Measurements from ENCODE around the gene SLAIN1.

The SLAIN1 gene

GRCh38 chr13:77751513-77752456 is 54.3 kb downstream of the SLAIN1 start:
- peak; percentile 25 for DNase-seq (ENCODE audit: low spot score)

GRCh38 chr13:77752512-77753069 is 55.1 kb downstream of the SLAIN1 start:
- no peak for DNase-seq (ENCODE audit: low spot score)

- no peak for DNase-seq (ENCODE audit: low spot score)
Observed at GRCh38 chr13:77760893-77761292, 63.4 kb downstream of the SLAIN1 start.

GRCh38 chr13:77767413-77767812 is 69.9 kb downstream of the SLAIN1 start:
- DNase-seq (ENCODE audit: low spot score) = no peak

- no peak for DNase-seq (ENCODE audit: low spot score)
Observed at GRCh38 chr13:77774181-77774580, 76.7 kb downstream of the SLAIN1 start.

GRCh38 chr13:77776704-77777103 is 79.2 kb downstream of the SLAIN1 start:
- DNase-seq (ENCODE audit: low spot score) = no peak

- no peak for DNase-seq (ENCODE audit: low spot score)
Observed at GRCh38 chr13:77779552-77780272, 82.2 kb downstream of the SLAIN1 start.

GRCh38 chr13:77781808-77782207 is 84.3 kb downstream of the SLAIN1 start:
- no peak for DNase-seq (ENCODE audit: low spot score)

GRCh38 chr13:77784515-77784914 is 87.0 kb downstream of the SLAIN1 start:
- no peak for DNase-seq (ENCODE audit: low spot score)

- DNase-seq (ENCODE audit: low spot score) = no peak
Observed at GRCh38 chr13:77786695-77787287, 89.3 kb downstream of the SLAIN1 start.

- DNase-seq (ENCODE audit: low spot score) = no peak
Observed at GRCh38 chr13:77789376-77789775, 91.9 kb downstream of the SLAIN1 start.

GRCh38 chr13:77800219-77800618 is 102.7 kb downstream of the SLAIN1 start:
- no peak for DNase-seq (ENCODE audit: low spot score)

GRCh38 chr13:77806518-77806917 is 109.0 kb downstream of the SLAIN1 start:
- no peak for DNase-seq (ENCODE audit: low spot score)

- DNase-seq (ENCODE audit: low spot score) = no peak
Observed at GRCh38 chr13:77807431-77808135, 110.1 kb downstream of the SLAIN1 start.

GRCh38 chr13:77810430-77810829 is 112.9 kb downstream of the SLAIN1 start:
- DNase-seq (ENCODE audit: low spot score) = no peak

- no peak for DNase-seq (ENCODE audit: low spot score)
Observed at GRCh38 chr13:77810878-77811277, 113.4 kb downstream of the SLAIN1 start.

- no peak for DNase-seq (ENCODE audit: low spot score)
Observed at GRCh38 chr13:77811381-77811780, 113.9 kb downstream of the SLAIN1 start.

- no peak for DNase-seq (ENCODE audit: low spot score)
Observed at GRCh38 chr13:77811981-77812380, 114.5 kb downstream of the SLAIN1 start.
